HK-2 (cell line): ENCODE measurements around the gene ZFYVE27.

Source experiments
- DNase-seq: peaks from one replicate; pipeline ENCODE4 v3.0.0-alpha.2; 2018; ENCODE audit not compliant: unreplicated experiment

The ZFYVE27 gene

GRCh38 chr10:97748116-97748515 is 11.2 kb downstream of the ZFYVE27 start:
- DNase-seq = no peak

- no peak for DNase-seq
Observed at GRCh38 chr10:97752956-97753355, 16.0 kb downstream of the ZFYVE27 start.

GRCh38 chr10:97754726-97755125 is 17.8 kb downstream of the ZFYVE27 start:
- DNase-seq = no peak

- DNase-seq = no peak
Observed at GRCh38 chr10:97755718-97756117, 18.8 kb downstream of the ZFYVE27 start.

GRCh38 chr10:97757471-97757870 is 20.5 kb downstream of the ZFYVE27 start:
- no peak for DNase-seq

- DNase-seq = peak; percentile 81
Observed at GRCh38 chr10:97759158-97759887, 22.4 kb downstream of the ZFYVE27 start.

GRCh38 chr10:97759946-97760345 is 23.0 kb downstream of the ZFYVE27 start:
- DNase-seq = no peak

- no peak for DNase-seq
Observed at GRCh38 chr10:97760461-97761257, 23.7 kb downstream of the ZFYVE27 start.

- DNase-seq = no peak
Observed at GRCh38 chr10:97761331-97761865, 24.5 kb downstream of the ZFYVE27 start.

GRCh38 chr10:97762056-97762455 is 25.1 kb downstream of the ZFYVE27 start:
- no peak for DNase-seq

- no peak for DNase-seq
Observed at GRCh38 chr10:97762816-97763215, 25.9 kb downstream of the ZFYVE27 start.

GRCh38 chr10:97763411-97763810 is 26.5 kb downstream of the ZFYVE27 start:
- no peak for DNase-seq

- no peak for DNase-seq
Observed at GRCh38 chr10:97763947-97764346, 27.0 kb downstream of the ZFYVE27 start.

- DNase-seq = no peak
Observed at GRCh38 chr10:97764519-97764931, 27.6 kb downstream of the ZFYVE27 start.

- DNase-seq = no peak
Observed at GRCh38 chr10:97765201-97765600, 28.3 kb downstream of the ZFYVE27 start.

GRCh38 chr10:97766106-97766810 is 29.3 kb downstream of the ZFYVE27 start:
- DNase-seq = no peak

GRCh38 chr10:97766996-97767924 is 30.3 kb downstream of the ZFYVE27 start:
- DNase-seq = no peak

GRCh38 chr10:97768322-97769315 is 31.7 kb downstream of the ZFYVE27 start:
- no peak for DNase-seq

GRCh38 chr10:97770255-97770654 is 33.3 kb downstream of the ZFYVE27 start:
- DNase-seq = no peak
